Lower lobe of right lung (tissue), 2 donors: ENCODE measurements around the gene YJU2. TPM values are rescaled to one million over a fixed set of nuclear protein-coding genes. Genes with fewer than 3 reads are reported as not detected.

Source experiments
- ATAC-seq, 2 donors: fragments of 200-7000 bp; cut with Tn5 transposase; one replicate each; pipeline ENCODE4 v1.9.1; 2020 to 2022; ENCODE audit warnings: mild to moderate bottlenecking in 2 of 2, moderate library complexity in 2 of 2
- DNase-seq: peaks from one replicate; pipeline ENCODE4 v3.0.0-alpha.2; 2020
- H3K27ac ChIP-seq: fragments of 200-600 bp; one replicate; pipeline ENCODE4 v1.8.0; 2022
- H3K27me3 ChIP-seq: fragments of 200-600 bp; one replicate; pipeline ENCODE4 v1.8.0; 2022; ENCODE audit warnings: low read depth
- H3K36me3 ChIP-seq: fragments of 200-600 bp; one replicate; pipeline ENCODE4 v1.8.0; 2022; ENCODE audit warnings: mild to moderate bottlenecking
- H3K4me1 ChIP-seq: fragments of 200-600 bp; one replicate; pipeline ENCODE4 v1.8.0; 2022
- H3K4me3 ChIP-seq: fragments of 200-600 bp; one replicate; pipeline ENCODE4 v1.8.0; 2022; ENCODE audit warnings: mild to moderate bottlenecking
- H3K9me3 ChIP-seq: fragments of 200-600 bp; one replicate; pipeline ENCODE4 v1.8.0; 2022
- intact Hi-C: fragments of 100-400 bp; cut with DNase I; formaldehyde crosslinking; loops from one replicate; pipeline ENCODE4 v1.11.0; 2022
- total RNA-seq: library from RNA; stranded (reverse); fragmentation: NEBNext Ultra II Directional; extraction: Animal tissue kit (Norgen Biotek cat#: 25700); gene quantifications from one replicate; pipeline ENCODE4 v1.2.1, GENCODE V29; 2021
- TF ChIP-seq, protein P1 (sequence below): fragments of 200-600 bp; IDR thresholded peaks from one replicate; pipeline ENCODE4 v1.8.0; 2022; ENCODE audit warnings: antibody characterized with exemption, mild to moderate bottlenecking
- donor health status: DM: no; HTN: yes; CAD: no; lungs with severe emphysema.

YJU2 gene
- total RNA-seq, 1 donor from 2014 or later = 16.7 TPM

GRCh38 chr19:4316956-4317355 lies 70.1 kb downstream of the YJU2 start:
- Histone ChIP-seq H3K27me3 (no peaks in the 10 kb centered on the region), H3K4me3 (no peak overlapping the region), H3K9me3 (no peaks in the 10 kb centered on the region), H3K4me1 (no peaks in the 10 kb centered on the region), H3K27ac (no peak overlapping the region), H3K36me3 (no peaks in the 10 kb centered on the region)
- intact Hi-C loops = no loop called here
- DNase-seq = no peak
- TF ChIP-seq, protein P1, sequence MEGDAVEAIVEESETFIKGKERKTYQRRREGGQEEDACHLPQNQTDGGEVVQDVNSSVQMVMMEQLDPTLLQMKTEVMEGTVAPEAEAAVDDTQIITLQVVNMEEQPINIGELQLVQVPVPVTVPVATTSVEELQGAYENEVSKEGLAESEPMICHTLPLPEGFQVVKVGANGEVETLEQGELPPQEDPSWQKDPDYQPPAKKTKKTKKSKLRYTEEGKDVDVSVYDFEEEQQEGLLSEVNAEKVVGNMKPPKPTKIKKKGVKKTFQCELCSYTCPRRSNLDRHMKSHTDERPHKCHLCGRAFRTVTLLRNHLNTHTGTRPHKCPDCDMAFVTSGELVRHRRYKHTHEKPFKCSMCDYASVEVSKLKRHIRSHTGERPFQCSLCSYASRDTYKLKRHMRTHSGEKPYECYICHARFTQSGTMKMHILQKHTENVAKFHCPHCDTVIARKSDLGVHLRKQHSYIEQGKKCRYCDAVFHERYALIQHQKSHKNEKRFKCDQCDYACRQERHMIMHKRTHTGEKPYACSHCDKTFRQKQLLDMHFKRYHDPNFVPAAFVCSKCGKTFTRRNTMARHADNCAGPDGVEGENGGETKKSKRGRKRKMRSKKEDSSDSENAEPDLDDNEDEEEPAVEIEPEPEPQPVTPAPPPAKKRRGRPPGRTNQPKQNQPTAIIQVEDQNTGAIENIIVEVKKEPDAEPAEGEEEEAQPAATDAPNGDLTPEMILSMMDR = no peak
- ATAC-seq = no peak

- Histone ChIP-seq H3K4me3 (no peak overlapping the region), H3K4me1 (no peaks in the 10 kb centered on the region), H3K36me3 (no peaks in the 10 kb centered on the region), H3K27ac (no peak overlapping the region), H3K27me3 (no peaks in the 10 kb centered on the region), H3K9me3 (no peaks in the 10 kb centered on the region)
- intact Hi-C loops = no loop called here
- no peak for DNase-seq
- ATAC-seq = no peak
- TF ChIP-seq, protein P1 = no peak
Measured at GRCh38 chr19:4318460-4318859, 71.6 kb downstream of the YJU2 start.

Other genes with a start within 250 kb of the YJU2 start
- gene PIAS4, start 239.3 kb upstream of the YJU2 start, total RNA-seq = 27.6 TPM
- gene ZBTB7A, start 180.2 kb upstream of the YJU2 start, total RNA-seq = 51.9 TPM
- gene MAP2K2, start 123.0 kb upstream of the YJU2 start, total RNA-seq = 125 TPM
- not detected for gene CREB3L3, start 93.4 kb upstream of the YJU2 start, total RNA-seq
- gene SIRT6, start 64.5 kb upstream of the YJU2 start, total RNA-seq = 18.1 TPM
- gene ANKRD24, start 64.4 kb upstream of the YJU2 start, total RNA-seq = 1.9 TPM
- gene EBI3, start 17.6 kb upstream of the YJU2 start, total RNA-seq = 1.7 TPM
- not detected for gene SHD, start 32.2 kb downstream of the YJU2 start, total RNA-seq
- 1.7 TPM for gene TMIGD2, start 55.3 kb downstream of the YJU2 start, total RNA-seq
- gene FSD1, start 57.5 kb downstream of the YJU2 start, total RNA-seq = 0.62 TPM
- gene STAP2, start 91.7 kb downstream of the YJU2 start, total RNA-seq = 11.8 TPM
- gene MPND, start 96.5 kb downstream of the YJU2 start, total RNA-seq = 41.2 TPM
- 44.3 TPM for gene SH3GL1, start 153.5 kb downstream of the YJU2 start, total RNA-seq
- 7.2 TPM for gene CHAF1A, start 155.6 kb downstream of the YJU2 start, total RNA-seq
- 86.1 TPM for gene UBXN6, start 210.7 kb downstream of the YJU2 start, total RNA-seq
- gene HDGFL2, start 225.2 kb downstream of the YJU2 start, total RNA-seq = 29.4 TPM